Activated B cell treated with CpG ODN at 0.5 μM for 24 hours (primary cell): ENCODE data around the gene HEXB. TPM values are rescaled to one million over a fixed set of nuclear protein-coding genes. Genes with fewer than 3 reads are reported as not detected.

Experiments
- ATAC-seq: fragments of 200-7000 bp; cut with Tn5 transposase; one replicate; pipeline ENCODE4 v1.10.0; 2021; ENCODE audit warnings: low read depth, mild to moderate bottlenecking, moderate library complexity
- CTCF ChIA-PET: fragments of 350-600 bp; sonication (Branson Sonifier 250); formaldehyde crosslinking; loops from one replicate; lab custom pipeline; 2021; ENCODE audit warnings: antibody characterized with exemption; lab: Charles Lee
- POLR2A ChIA-PET: fragments of 350-600 bp; sonication (Branson Sonifier 250); formaldehyde crosslinking; loops from one replicate; lab custom pipeline; 2021; ENCODE audit warnings: antibody characterized with exemption; lab: Charles Lee
- DNase-seq: peaks from one replicate; pipeline ENCODE4 v3.0.0; 2022
- H3K27ac Mint-ChIP-seq: one replicate; pipeline ENCODE4 v1.8.0; 2020; ENCODE audit warnings: mixed read lengths
- H3K27me3 Mint-ChIP-seq: one replicate; pipeline ENCODE4 v1.8.0; 2021; ENCODE audit warnings: mixed read lengths
- H3K36me3 Mint-ChIP-seq: one replicate; pipeline ENCODE4 v1.8.0; 2021; ENCODE audit warnings: low read depth, mixed read lengths
- H3K4me1 Mint-ChIP-seq: one replicate; pipeline ENCODE4 v1.8.0; 2021; ENCODE audit warnings: mixed read lengths
- H3K4me3 Mint-ChIP-seq: one replicate; pipeline ENCODE4 v1.8.0; 2020; ENCODE audit warnings: mild to moderate bottlenecking, mixed read lengths
- H3K9me3 Mint-ChIP-seq: one replicate; pipeline ENCODE4 v1.8.0; 2020; ENCODE audit warnings: mixed read lengths
- CTCF ChIP-seq: fragments of 200-600 bp; IDR thresholded peaks from one replicate; pipeline ENCODE4 v1.8.0; 2022; ENCODE audit warnings: antibody characterized with exemption, mild to moderate bottlenecking
- intact Hi-C: fragments of 100-400 bp; cut with micrococcal nuclease; formaldehyde crosslinking; loops from one replicate; pipeline ENCODE4 v1.15.1; 2024
- total RNA-seq: library from RNA; stranded (reverse); gene quantifications from 2 replicates; pipeline ENCODE4 v1.2.3, GENCODE V29; 2022

Gene HEXB
- total RNA-seq, 1 donor from 2014 or later: 43.2 TPM

DNA sequence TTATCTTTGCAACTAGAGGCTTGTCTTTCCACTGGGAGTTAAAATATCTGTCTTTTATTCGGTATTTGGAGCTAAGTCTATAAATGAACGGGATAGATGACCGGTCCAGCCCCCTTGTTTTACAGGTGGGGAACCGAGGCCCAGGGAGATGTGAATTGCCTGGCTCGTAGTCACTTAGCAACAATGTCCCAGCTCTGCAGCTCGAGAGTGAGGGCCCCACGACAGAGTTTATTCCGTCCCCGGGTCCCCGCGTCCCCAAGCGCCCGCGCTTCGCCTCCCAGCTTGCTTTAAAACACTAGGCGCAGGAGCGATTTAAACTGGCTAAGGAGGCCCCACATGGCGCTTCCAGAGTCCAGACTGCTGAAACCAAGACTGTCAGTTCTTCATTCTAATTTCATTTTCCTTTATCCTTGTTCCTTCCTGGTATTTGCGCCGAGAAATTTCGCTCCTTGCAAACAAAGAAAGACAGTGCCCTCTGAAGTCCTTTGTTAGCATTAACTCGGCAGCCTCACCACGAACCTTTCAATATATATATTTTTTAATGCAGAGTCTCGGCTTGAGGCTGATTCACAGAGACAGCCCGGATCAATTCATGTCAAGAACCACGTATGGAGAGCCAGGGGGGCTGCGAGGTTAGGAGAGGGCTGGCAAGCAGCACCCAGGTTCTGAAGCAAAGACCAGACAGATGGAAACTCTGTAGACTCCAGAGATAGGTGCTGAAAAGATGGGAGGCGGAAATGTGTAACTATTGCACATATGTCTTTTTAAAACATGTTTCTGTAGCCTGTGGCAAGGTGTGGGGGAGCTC is 43.1 kb upstream of the HEXB start:
- no peaks in the 10 kb centered on the region for H3K9me3 Mint-ChIP-seq
- POLR2A ChIA-PET: interaction anchor here (0.6 to 3.0 kb wide), 3 partner anchors 11 to 101 kb away, joined by 3 to 42 read pairs (median 3); no protein-coding TSS in a partner anchor
- H3K4me1 Mint-ChIP-seq: peaks cover 32% of the 10 kb centered on the region
- H3K27me3 Mint-ChIP-seq: peaks cover 3% of the 10 kb centered on the region
- no peak for DNase-seq
- no peaks in the 10 kb centered on the region for H3K36me3 Mint-ChIP-seq
- H3K27ac Mint-ChIP-seq: peak overlapping the region; percentile 24
- CTCF ChIA-PET: interaction anchor here (0.9 to 4.7 kb wide), 7 partner anchors 11 to 743 kb away, joined by 3 to 30 read pairs (median 5); no protein-coding TSS in a partner anchor
- peak overlapping the region; percentile 91 for H3K4me3 Mint-ChIP-seq
- intact Hi-C loops: loop anchor here (1.0 to 10.0 kb wide), 10 partner anchors 43 to 1147 kb away; partner anchors contain the start of genes ANKRA2, BTF3, GFM2 and HEXB
- ATAC-seq: no peak
- no peak for TF ChIP-seq CTCF

- Mint-ChIP-seq H3K4me3 (no peak overlapping the region), H3K36me3 (no peaks in the 10 kb centered on the region), H3K4me1 (peaks cover 32% of the 10 kb centered on the region), H3K27ac (no peak overlapping the region), H3K27me3 (peaks cover 3% of the 10 kb centered on the region), H3K9me3 (no peaks in the 10 kb centered on the region)
- ChIA-PET POLR2A (interaction anchor here (1.0 kb wide), 1 partner anchor 40 kb away, joined by 3 read pairs; no protein-coding TSS in a partner anchor), CTCF (interaction anchor here (1.1 to 4.7 kb wide), 5 partner anchors 12 to 743 kb away, joined by 3 to 30 read pairs (median 3); no protein-coding TSS in a partner anchor)
- intact Hi-C loops: loop anchor here (1.0 to 10.0 kb wide), 4 partner anchors 248 to 1148 kb away; partner anchors contain the start of genes BTF3 and HMGCR
- TF ChIP-seq CTCF: no peak
- DNase-seq (no peak), ATAC-seq (no peak)
These were observed 42.5 kb upstream of the HEXB start for GRCh38 chr5:74642543-74642863.

DNA sequence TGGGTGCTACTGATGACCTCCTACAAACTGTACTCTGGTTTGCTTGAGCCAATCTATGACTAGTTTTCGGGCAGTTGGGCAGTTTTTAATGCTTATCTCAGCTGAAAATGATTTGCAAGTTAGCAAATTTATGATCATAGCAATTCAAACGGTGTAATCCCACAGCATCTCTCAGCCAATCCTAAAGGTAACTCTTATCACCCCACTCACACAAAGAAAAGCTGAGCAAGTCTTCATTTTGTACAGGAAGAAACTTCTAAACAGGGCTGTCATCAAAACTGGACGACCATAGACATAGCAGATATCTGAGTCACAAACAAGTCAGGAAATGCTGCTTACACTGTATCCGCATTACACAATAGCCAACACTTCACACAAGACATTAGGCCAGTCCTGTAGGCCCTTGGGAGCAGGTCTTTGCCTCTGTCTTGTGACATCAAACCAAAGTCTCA is 41.9 kb upstream of the HEXB start:
- Mint-ChIP-seq H3K36me3 (no peaks in the 10 kb centered on the region), H3K27ac (no peak overlapping the region), H3K4me3 (no peak overlapping the region), H3K4me1 (peaks cover 30% of the 10 kb centered on the region), H3K9me3 (no peaks in the 10 kb centered on the region), H3K27me3 (peaks cover 3% of the 10 kb centered on the region)
- no peak for TF ChIP-seq CTCF
- ATAC-seq (no peak), DNase-seq (no peak)
- intact Hi-C loops: loop anchor here (1.0 to 10.0 kb wide), 4 partner anchors 348 to 1148 kb away; partner anchors contain the start of genes BTF3 and HMGCR
- ChIA-PET CTCF (interaction anchor here (0.7 to 4.7 kb wide), 6 partner anchors 13 to 744 kb away, joined by 3 to 30 read pairs (median 3); no protein-coding TSS in a partner anchor), POLR2A (no interaction called here)

DNA sequence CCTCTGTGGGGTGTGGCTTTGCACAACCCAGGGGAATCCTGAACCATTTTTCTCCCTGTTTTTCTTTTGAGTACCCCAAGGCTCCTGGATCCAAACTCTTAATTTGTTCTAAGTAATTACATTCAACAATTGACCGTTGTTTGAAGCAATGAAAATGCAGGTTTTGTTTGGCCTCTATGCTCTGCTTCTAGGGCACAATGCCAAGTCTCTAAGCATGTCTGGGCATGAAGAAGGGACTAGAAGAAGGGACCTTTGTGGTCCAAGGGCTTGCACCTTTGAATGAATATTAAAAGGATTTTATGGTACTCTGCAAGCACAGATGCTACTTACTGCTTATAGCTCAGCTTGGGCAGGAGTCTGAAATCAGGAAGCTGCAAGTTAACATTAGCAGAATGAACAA is 37.9 kb upstream of the HEXB start:
- Mint-ChIP-seq H3K36me3 (no peaks in the 10 kb centered on the region), H3K4me3 (no peak overlapping the region), H3K27ac (no peak overlapping the region), H3K27me3 (peaks cover 8% of the 10 kb centered on the region), H3K9me3 (no peaks in the 10 kb centered on the region), H3K4me1 (no peaks in the 10 kb centered on the region)
- ATAC-seq: no peak
- no peak for TF ChIP-seq CTCF
- CTCF ChIA-PET: interaction anchor here (1.0 to 3.5 kb wide), 3 partner anchors 251 to 747 kb away, joined by 3 to 26 read pairs (median 3); no protein-coding TSS in a partner anchor
- DNase-seq: no peak
- POLR2A ChIA-PET: interaction anchor here (0.7 kb wide), 1 partner anchor 750 kb away, joined by 5 read pairs; no protein-coding TSS in a partner anchor
- intact Hi-C loops: loop anchor here (10.0 kb wide), 2 partner anchors 352 to 1152 kb away; partner anchors contain the start of gene BTF3
